HCT116 (cell line): Measurements from ENCODE around the gene NUP133. TPM values are rescaled to one million over a fixed set of nuclear protein-coding genes. Genes with fewer than 3 reads are reported as not detected.

Experiments used
- ATAC-seq: fragments of 200-7000 bp; cut with Tn5 transposase; 2 replicates; pipeline ENCODE4 v1.9.1; 2020; ENCODE audit warnings: mild to moderate bottlenecking, moderate library complexity
- BruUV-seq: library from RNA; stranded (reverse); fragments of 400-500 nt; replicated peaks from 2 replicates; lab custom pipeline; 2021; lab: Mats Ljungman, UMichigan
- CTCF ChIA-PET: fragments of 300-600 bp; sonication (Branson Sonifier 250); formaldehyde crosslinking; loops from one replicate; lab custom pipeline; 2021; ENCODE audit warnings: antibody characterized with exemption; lab: Charles Lee
- POLR2A ChIA-PET: fragments of 300-600, 350-600 bp; sonication (Branson Sonifier 250); formaldehyde crosslinking; loops from one replicate; lab custom pipeline; 2021; ENCODE audit warnings: antibody characterized with exemption; lab: Charles Lee
- RAD21 ChIA-PET, 2 experiments: fragments of 300-600 bp; sonication (Branson Sonifier 250); formaldehyde crosslinking; loops; one replicate each; lab custom pipeline; 2023; ENCODE audit warnings: low total read pairs in 2 of 2; ENCODE audit not compliant: uncharacterized antibody in 2 of 2, unreplicated experiment in 2 of 2, low non-redundant PET in 1 of 2; lab: Charles Lee
- DNase-seq: peaks from one replicate; pipeline ENCODE4 v3.0.0-alpha.2; 2010; ENCODE audit warnings: low read depth, low spot score
- H2AFZ ChIP-seq: fragments of 200-600 bp; shearing (Covaris generic), sonication (generic); 2 replicates; pipeline ENCODE4 v1.6.1; 2017; ENCODE audit warnings: low read depth, mixed run types, mixed read lengths, antibody characterized with exemption, low read length; ENCODE audit not compliant: poor library complexity, severe bottlenecking
- H3K27ac ChIP-seq: 2 replicates; pipeline ENCODE4 v1.5.1; 2012; ENCODE audit warnings: low read depth, low read length
- H3K27me3 ChIP-seq: fragments of 200-600 bp; sonication (generic); 2 replicates; pipeline ENCODE4 v1.6.1; 2016; ENCODE audit warnings: mixed run types, low read length, mixed read lengths; ENCODE audit not compliant: insufficient read depth
- H3K36me3 ChIP-seq, 2 experiments: fragments of 200-500 bp in 1 of 2; fragments of 200-600 bp in 1 of 2; sonication (Bioruptor generic) in 1 of 2; sonication (generic) in 1 of 2; 2 replicates each; pipeline versions ENCODE4 v1.5.1 to v1.6.1; 2014 to 2016; ENCODE audit warnings: low read length in 2 of 2, inconsistent platforms in 1 of 2, mixed read lengths in 1 of 2, mixed run types in 1 of 2; ENCODE audit not compliant: insufficient read depth in 2 of 2, control insufficient read depth in 1 of 2
- H3K4me1 ChIP-seq, 2 experiments: fragments of 200-600 bp in 1 of 2; sonication (generic) in 1 of 2; 2 replicates each; pipeline versions ENCODE4 v1.5.1 to v1.6.1; 2012 to 2017; ENCODE audit warnings: low read length in 2 of 2, inconsistent platforms in 1 of 2, mild to moderate bottlenecking in 1 of 2, mixed read lengths in 1 of 2, mixed run types in 1 of 2, moderate library complexity in 1 of 2; ENCODE audit not compliant: insufficient read depth in 2 of 2, control insufficient read depth in 1 of 2
- H3K4me2 ChIP-seq: fragments of 200-600 bp; sonication (generic); 2 replicates; pipeline ENCODE4 v1.6.1; 2017; ENCODE audit warnings: mixed run types, low read length, mixed read lengths
- H3K4me3 ChIP-seq, 2 experiments: fragments of 200-600 bp in 1 of 2; sonication (generic) in 1 of 2; replicated peaks in 1 of 2; 2 replicates each; pipeline ENCODE4 v1.5.1; 2011 to 2016; ENCODE audit warnings: low read length in 2 of 2, control low read depth in 1 of 2, low read depth in 1 of 2, mild to moderate bottlenecking in 1 of 2, mixed read lengths in 1 of 2, mixed run types in 1 of 2
- H3K79me2 ChIP-seq: fragments of 200-600 bp; sonication (generic); 2 replicates; pipeline ENCODE4 v1.6.1; 2017; ENCODE audit warnings: mild to moderate bottlenecking, mixed run types, low read length, moderate library complexity, mixed read lengths; ENCODE audit not compliant: insufficient read depth
- H3K9ac ChIP-seq: fragments of 200-600 bp; sonication (generic); 2 replicates; pipeline ENCODE4 v1.6.1; 2016; ENCODE audit warnings: low read length, mixed read lengths
- H3K9me2 ChIP-seq: fragments of 200-600 bp; sonication (generic), shearing (Covaris generic); 2 replicates; pipeline ENCODE4 v1.6.1; 2017; ENCODE audit warnings: mixed run types, mild to moderate bottlenecking, moderate library complexity; ENCODE audit not compliant: insufficient read depth
- H3K9me3 ChIP-seq, 2 experiments: fragments of 200-500 bp in 1 of 2; fragments of 200-600 bp in 1 of 2; sonication (Bioruptor generic) in 1 of 2; sonication (generic) in 1 of 2; 2 replicates each; pipeline ENCODE4 v1.6.1; 2014 to 2017; ENCODE audit warnings: low read length in 2 of 2, mixed read lengths in 2 of 2, inconsistent platforms in 1 of 2, low read depth in 1 of 2, mild to moderate bottlenecking in 1 of 2, mixed run types in 1 of 2, moderate library complexity in 1 of 2; ENCODE audit not compliant: control insufficient read depth in 1 of 2, insufficient read depth in 1 of 2
- H4K20me1 ChIP-seq: fragments of 200-600 bp; sonication (generic), shearing (Covaris generic); 2 replicates; pipeline ENCODE4 v1.6.1; 2017; ENCODE audit warnings: mixed run types, mild to moderate bottlenecking, moderate library complexity; ENCODE audit not compliant: insufficient read depth
- CBX3 ChIP-seq: IDR thresholded peaks from 2 replicates; pipeline ENCODE4 v1.6.1; 2012; ENCODE audit warnings: low read depth
- EZH2 ChIP-seq: fragments of 200-600 bp; sonication (generic); IDR thresholded peaks from 2 replicates; pipeline ENCODE4 v1.6.1; 2017; ENCODE audit warnings: antibody characterized with exemption, mixed run types
- EZH2phosphoT487 ChIP-seq: fragments of 200-600 bp; IDR thresholded peaks from 2 replicates; pipeline ENCODE4 v1.6.1; 2018; ENCODE audit warnings: antibody characterized with exemption, borderline replicate concordance
- FOSL1 ChIP-seq: IDR thresholded peaks from 2 replicates; pipeline ENCODE4 v1.6.1; 2012; ENCODE audit warnings: low read depth
- JUND ChIP-seq: IDR thresholded peaks from 2 replicates; pipeline ENCODE4 v1.6.1; 2012
- POLR2AphosphoS5 ChIP-seq: IDR thresholded peaks from 2 replicates; pipeline ENCODE4 v1.6.1; 2011; ENCODE audit warnings: mild to moderate bottlenecking, low read depth, low read length, moderate library complexity
- RAD21 ChIP-seq: IDR thresholded peaks from 2 replicates; pipeline ENCODE4 v1.6.1; 2012; ENCODE audit warnings: low read depth, mild to moderate bottlenecking
- SRF ChIP-seq: IDR thresholded peaks from 2 replicates; pipeline ENCODE4 v1.6.1; 2012; ENCODE audit warnings: low read depth
- YY1 ChIP-seq: IDR thresholded peaks from 2 replicates; pipeline ENCODE4 v1.6.1; 2011; ENCODE audit warnings: low read length, low read depth, moderate library complexity, mild to moderate bottlenecking; ENCODE audit not compliant: insufficient replicate concordance; ENCODE audit errors: extremely low read depth
- ZFX ChIP-seq: fragments of 450-650 bp; IDR thresholded peaks from 2 replicates; pipeline ENCODE4 v1.6.1; 2017
- ZNF274 ChIP-seq: fragments of 200-500 bp; sonication (Bioruptor generic); IDR thresholded peaks from 2 replicates; pipeline ENCODE4 v1.6.1; 2014; ENCODE audit warnings: mild to moderate bottlenecking, low read depth, low read length, inconsistent platforms
- intact Hi-C: fragments of 100-400 bp; cut with micrococcal nuclease; formaldehyde crosslinking; loops from 2 replicates; pipeline ENCODE4 v1.10.0; 2022
- total RNA-seq: library from RNA; stranded (reverse); gene quantifications from one replicate; pipeline ENCODE4 v1.2.1, GENCODE V29; 2021; ENCODE audit not compliant: unreplicated experiment
- TF ChIP-seq, protein P1 (sequence below): IDR thresholded peaks from 2 replicates; pipeline ENCODE4 v1.6.1; 2012; ENCODE audit warnings: low read depth
- TF ChIP-seq, protein P2 (sequence below): IDR thresholded peaks from 2 replicates; pipeline ENCODE4 v1.6.1; 2011; ENCODE audit warnings: mild to moderate bottlenecking, low read length, moderate library complexity; ENCODE audit not compliant: insufficient replicate concordance; ENCODE audit errors: extremely low read depth
- TF ChIP-seq, protein P3 (sequence below), 3 experiments: fragments of 200-600 bp in 1 of 3; sonication (generic) in 1 of 3; IDR thresholded peaks in 2 of 3; conservative IDR thresholded peaks in 1 of 3; 2 replicates each; pipeline ENCODE4 v1.5.1; 2012 to 2017; ENCODE audit warnings: low read depth in 2 of 3, low read length in 2 of 3, antibody characterized with exemption in 1 of 3, borderline replicate concordance in 1 of 3, control low read depth in 1 of 3, mild to moderate bottlenecking in 1 of 3, mixed read lengths in 1 of 3, mixed run types in 1 of 3, moderate library complexity in 1 of 3; ENCODE audit not compliant: insufficient read depth in 1 of 3
- TF ChIP-seq, protein P4 (sequence below): IDR thresholded peaks from 2 replicates; pipeline ENCODE4 v1.6.1; 2012

NUP133 gene
- total RNA-seq, 1 experiment from 2014 or later: 52.5 TPM

DNA sequence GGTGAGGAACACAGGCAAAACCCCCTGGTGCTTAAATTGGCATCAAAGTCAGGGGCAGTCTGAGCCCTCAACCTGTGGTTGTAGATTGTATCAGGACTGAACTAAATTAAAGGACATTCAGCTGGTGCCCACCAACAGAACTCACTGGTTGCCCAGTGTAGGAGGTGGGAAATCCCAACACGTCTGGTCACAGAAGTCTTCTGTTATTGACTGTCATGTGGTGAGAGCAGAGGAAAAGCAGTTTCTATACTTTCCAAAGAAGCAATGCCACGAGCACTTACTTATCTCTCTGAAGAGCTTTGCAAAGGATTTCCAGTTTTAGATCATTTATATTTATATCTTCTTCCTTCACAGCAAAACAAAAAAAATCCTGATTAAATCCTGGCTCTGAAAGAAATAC, 59.3 kb downstream of the NUP133 start (continued):
- TF ChIP-seq, protein P1, sequence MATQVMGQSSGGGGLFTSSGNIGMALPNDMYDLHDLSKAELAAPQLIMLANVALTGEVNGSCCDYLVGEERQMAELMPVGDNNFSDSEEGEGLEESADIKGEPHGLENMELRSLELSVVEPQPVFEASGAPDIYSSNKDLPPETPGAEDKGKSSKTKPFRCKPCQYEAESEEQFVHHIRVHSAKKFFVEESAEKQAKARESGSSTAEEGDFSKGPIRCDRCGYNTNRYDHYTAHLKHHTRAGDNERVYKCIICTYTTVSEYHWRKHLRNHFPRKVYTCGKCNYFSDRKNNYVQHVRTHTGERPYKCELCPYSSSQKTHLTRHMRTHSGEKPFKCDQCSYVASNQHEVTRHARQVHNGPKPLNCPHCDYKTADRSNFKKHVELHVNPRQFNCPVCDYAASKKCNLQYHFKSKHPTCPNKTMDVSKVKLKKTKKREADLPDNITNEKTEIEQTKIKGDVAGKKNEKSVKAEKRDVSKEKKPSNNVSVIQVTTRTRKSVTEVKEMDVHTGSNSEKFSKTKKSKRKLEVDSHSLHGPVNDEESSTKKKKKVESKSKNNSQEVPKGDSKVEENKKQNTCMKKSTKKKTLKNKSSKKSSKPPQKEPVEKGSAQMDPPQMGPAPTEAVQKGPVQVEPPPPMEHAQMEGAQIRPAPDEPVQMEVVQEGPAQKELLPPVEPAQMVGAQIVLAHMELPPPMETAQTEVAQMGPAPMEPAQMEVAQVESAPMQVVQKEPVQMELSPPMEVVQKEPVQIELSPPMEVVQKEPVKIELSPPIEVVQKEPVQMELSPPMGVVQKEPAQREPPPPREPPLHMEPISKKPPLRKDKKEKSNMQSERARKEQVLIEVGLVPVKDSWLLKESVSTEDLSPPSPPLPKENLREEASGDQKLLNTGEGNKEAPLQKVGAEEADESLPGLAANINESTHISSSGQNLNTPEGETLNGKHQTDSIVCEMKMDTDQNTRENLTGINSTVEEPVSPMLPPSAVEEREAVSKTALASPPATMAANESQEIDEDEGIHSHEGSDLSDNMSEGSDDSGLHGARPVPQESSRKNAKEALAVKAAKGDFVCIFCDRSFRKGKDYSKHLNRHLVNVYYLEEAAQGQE: no peak
- no peak for TF ChIP-seq YY1
- TF ChIP-seq JUND: no peak
- no peak for TF ChIP-seq SRF
- TF ChIP-seq, all 23 proteins: peak for 0

DNA sequence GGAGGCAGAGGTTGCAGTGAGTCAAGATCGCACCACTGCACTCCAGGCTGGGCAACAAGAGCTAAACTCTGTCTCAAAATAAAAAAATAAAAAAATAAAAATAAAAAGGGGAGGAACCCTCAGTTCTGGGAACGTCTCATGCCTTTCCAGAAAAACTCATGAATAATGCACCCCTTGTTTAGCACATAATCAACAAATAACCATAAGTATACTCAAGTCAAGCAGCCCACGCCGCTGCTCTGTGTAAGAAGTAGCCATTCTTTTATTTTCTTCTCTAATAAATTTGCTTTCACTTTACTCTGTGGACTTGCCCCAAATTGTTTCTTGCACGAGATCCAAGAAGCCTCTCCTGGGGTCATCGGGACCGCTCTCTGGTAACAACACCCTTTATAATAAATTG, 59.8 kb downstream of the NUP133 start:
- no peaks in the 10 kb centered on the region for H3K9me2 ChIP-seq
- BruUV-seq: no TSS peak
- TF ChIP-seq POLR2AphosphoS5 (no peak), RAD21 (no peak), ZFX (no peak), EZH2phosphoT487 (no peak), ZNF274 (no peak), EZH2 (no peak), CBX3 (no peak), FOSL1 (no peak), JUND (no peak)
- TF ChIP-seq, protein P2, sequence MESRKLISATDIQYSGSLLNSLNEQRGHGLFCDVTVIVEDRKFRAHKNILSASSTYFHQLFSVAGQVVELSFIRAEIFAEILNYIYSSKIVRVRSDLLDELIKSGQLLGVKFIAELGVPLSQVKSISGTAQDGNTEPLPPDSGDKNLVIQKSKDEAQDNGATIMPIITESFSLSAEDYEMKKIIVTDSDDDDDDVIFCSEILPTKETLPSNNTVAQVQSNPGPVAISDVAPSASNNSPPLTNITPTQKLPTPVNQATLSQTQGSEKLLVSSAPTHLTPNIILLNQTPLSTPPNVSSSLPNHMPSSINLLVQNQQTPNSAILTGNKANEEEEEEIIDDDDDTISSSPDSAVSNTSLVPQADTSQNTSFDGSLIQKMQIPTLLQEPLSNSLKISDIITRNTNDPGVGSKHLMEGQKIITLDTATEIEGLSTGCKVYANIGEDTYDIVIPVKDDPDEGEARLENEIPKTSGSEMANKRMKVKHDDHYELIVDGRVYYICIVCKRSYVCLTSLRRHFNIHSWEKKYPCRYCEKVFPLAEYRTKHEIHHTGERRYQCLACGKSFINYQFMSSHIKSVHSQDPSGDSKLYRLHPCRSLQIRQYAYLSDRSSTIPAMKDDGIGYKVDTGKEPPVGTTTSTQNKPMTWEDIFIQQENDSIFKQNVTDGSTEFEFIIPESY: no peak
- TF ChIP-seq, protein P3, sequence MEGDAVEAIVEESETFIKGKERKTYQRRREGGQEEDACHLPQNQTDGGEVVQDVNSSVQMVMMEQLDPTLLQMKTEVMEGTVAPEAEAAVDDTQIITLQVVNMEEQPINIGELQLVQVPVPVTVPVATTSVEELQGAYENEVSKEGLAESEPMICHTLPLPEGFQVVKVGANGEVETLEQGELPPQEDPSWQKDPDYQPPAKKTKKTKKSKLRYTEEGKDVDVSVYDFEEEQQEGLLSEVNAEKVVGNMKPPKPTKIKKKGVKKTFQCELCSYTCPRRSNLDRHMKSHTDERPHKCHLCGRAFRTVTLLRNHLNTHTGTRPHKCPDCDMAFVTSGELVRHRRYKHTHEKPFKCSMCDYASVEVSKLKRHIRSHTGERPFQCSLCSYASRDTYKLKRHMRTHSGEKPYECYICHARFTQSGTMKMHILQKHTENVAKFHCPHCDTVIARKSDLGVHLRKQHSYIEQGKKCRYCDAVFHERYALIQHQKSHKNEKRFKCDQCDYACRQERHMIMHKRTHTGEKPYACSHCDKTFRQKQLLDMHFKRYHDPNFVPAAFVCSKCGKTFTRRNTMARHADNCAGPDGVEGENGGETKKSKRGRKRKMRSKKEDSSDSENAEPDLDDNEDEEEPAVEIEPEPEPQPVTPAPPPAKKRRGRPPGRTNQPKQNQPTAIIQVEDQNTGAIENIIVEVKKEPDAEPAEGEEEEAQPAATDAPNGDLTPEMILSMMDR (IDR thresholded peaks at IDR 0.05 in 2 of 3, conservative IDR thresholded peaks at IDR 0.05 in 1 of 3; ENCODE audit: borderline replicate concordance in 1 of 3, insufficient read depth in 1 of 3, low read depth in 2 of 3, low read length in 2 of 3): no peak
- TF ChIP-seq, protein P4, sequence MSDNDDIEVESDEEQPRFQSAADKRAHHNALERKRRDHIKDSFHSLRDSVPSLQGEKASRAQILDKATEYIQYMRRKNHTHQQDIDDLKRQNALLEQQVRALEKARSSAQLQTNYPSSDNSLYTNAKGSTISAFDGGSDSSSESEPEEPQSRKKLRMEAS: no peak

More for the DNA sequence above, 59.8 kb downstream of the NUP133 start:
- ATAC-seq: no peak
- no peak for DNase-seq
- H3K79me2 ChIP-seq: no peaks in the 10 kb centered on the region
- intact Hi-C loops: no loop called here
- ChIA-PET POLR2A (no interaction called here), RAD21 (no interaction called here), CTCF (no interaction called here)
- no peaks in the 10 kb centered on the region for H3K4me1 ChIP-seq
- no peak overlapping the region for H2AFZ ChIP-seq
- no peak overlapping the region for H3K27ac ChIP-seq
- peaks cover 8 to 15% of the 10 kb centered on the region in 2 experiments; a peak in 3 of 4 replicates for H3K36me3 ChIP-seq
- no peaks in the 10 kb centered on the region for H3K9me3 ChIP-seq
- no peak overlapping the region for H3K4me2 ChIP-seq
- no peak overlapping the region for H3K4me3 ChIP-seq
- no peak overlapping the region for H3K9ac ChIP-seq
- no peaks in the 10 kb centered on the region for H3K27me3 ChIP-seq
- H4K20me1 ChIP-seq: no peaks in the 10 kb centered on the region
